NCI-H524 treated with DMSO at 0.1 percent for 48 hours (cell line): ENCODE measurements around the gene PSMB3.

ENCODE experiments used
- DNase-seq: peaks from one replicate; lab custom pipeline; 2025; lab: John Stamatoyannopoulos, UW

The PSMB3 gene

DNA sequence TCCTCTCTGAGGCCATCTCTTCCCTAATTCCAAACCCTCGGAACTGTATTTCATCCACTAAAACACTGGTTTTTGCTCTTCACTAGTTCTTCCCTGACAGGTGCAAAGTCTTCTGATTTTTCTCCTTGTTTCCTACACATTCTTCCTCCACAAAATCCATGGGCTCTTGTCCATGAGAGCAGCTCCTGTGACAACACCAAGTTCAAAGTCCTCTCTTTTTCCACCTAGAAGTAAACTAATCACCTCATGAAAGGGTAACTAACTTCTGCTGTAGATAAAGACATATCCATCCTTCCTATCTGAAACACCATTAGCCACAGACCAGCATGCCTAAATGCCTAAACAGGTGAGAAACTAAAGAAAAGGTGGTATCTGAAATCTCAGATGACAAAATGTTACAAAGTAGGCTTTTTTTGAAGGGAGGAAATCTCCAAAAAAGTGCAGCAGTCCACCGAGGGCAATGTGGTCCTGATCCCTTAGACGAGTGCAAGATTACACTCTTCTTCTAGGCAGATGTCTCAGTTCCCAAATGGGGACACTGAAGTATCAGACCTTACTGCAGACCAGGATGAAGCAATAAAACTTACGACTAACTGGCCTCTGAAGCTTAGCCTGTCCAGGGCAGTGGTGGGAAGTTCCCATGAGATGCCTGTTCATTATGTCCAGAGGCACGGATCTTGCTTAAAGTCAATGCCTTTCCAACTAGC lies 44.1 kb downstream of the PSMB3 start:
- DNase-seq: no peak

- DNase-seq: no peak
Measured at GRCh38 chr17:38797158-38797490, 44.6 kb downstream of the PSMB3 start.

DNA sequence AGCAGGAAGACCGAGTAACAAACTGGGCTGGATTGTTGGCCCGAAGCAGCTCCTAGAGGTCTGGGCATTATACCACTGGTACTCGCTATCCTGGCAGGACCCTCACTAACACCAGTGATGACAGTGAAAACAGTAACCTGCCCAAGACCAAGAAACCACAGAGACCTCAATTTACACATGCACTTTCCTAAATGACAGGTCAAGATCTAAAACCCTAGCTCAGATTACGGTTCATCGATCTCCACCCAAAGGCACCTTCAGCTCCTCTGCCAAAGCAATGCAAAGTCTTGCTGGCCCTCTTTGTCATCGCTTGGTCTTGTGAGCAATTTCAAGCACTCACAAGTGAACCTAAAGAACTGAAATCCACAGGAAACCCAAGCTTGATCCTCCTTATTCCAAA lies 45.3 kb downstream of the PSMB3 start:
- no peak for DNase-seq

GRCh38 chr17:38798614-38799500 lies 46.3 kb downstream of the PSMB3 start:
- DNase-seq: no peak

GRCh38 chr17:38799501-38800236 lies 47.1 kb downstream of the PSMB3 start, which contains the start of gene PIP4K2B:
Gene PIP4K2B, minus strand, starts transcription at chr17:38799556. Its CDS starts 132 bp downstream, at chr17:38799424.
- peak; percentile 95 for DNase-seq

DNA sequence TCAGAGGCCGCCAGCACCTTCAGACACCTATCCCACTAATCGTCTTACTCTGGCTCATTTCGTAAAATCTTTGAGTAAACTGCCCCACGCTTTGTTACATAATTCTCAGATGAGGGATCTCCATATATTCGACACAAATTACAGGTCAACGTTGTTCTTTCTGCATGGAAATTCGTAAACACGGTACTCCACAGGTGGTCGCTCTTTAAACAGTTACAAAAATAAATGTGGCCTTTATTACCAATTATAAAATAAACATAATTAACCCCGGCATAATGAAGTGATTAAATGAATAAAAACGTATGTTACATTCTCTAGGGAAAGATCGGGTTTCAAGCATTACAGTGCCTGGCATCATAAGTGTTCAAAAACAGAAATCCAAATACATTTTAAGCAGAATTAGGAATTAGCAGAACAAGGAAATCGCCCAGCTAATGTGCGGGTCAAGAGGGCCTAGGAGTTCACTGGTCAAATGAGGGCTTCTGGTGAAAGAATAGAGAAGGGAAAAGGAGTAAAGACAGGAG lies 47.8 kb downstream of the PSMB3 start:
- DNase-seq: no peak

GRCh38 chr17:38809828-38810227 lies 57.3 kb downstream of the PSMB3 start:
- DNase-seq: no peak
